SKM-1 (cell line): ENCODE results near the gene USF2.
"Not testable (repeated sequence)": the region's sequence is repeated elsewhere in the genome, so short reads cannot be mapped to it uniquely, and the experiment has no call there.

Experiments used
- DNase-seq: peaks from one replicate; lab custom pipeline; 2025; ENCODE audit not compliant: unreplicated experiment; lab: John Stamatoyannopoulos, UW

USF2 gene, protein sequence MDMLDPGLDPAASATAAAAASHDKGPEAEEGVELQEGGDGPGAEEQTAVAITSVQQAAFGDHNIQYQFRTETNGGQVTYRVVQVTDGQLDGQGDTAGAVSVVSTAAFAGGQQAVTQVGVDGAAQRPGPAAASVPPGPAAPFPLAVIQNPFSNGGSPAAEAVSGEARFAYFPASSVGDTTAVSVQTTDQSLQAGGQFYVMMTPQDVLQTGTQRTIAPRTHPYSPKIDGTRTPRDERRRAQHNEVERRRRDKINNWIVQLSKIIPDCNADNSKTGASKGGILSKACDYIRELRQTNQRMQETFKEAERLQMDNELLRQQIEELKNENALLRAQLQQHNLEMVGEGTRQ

DNA sequence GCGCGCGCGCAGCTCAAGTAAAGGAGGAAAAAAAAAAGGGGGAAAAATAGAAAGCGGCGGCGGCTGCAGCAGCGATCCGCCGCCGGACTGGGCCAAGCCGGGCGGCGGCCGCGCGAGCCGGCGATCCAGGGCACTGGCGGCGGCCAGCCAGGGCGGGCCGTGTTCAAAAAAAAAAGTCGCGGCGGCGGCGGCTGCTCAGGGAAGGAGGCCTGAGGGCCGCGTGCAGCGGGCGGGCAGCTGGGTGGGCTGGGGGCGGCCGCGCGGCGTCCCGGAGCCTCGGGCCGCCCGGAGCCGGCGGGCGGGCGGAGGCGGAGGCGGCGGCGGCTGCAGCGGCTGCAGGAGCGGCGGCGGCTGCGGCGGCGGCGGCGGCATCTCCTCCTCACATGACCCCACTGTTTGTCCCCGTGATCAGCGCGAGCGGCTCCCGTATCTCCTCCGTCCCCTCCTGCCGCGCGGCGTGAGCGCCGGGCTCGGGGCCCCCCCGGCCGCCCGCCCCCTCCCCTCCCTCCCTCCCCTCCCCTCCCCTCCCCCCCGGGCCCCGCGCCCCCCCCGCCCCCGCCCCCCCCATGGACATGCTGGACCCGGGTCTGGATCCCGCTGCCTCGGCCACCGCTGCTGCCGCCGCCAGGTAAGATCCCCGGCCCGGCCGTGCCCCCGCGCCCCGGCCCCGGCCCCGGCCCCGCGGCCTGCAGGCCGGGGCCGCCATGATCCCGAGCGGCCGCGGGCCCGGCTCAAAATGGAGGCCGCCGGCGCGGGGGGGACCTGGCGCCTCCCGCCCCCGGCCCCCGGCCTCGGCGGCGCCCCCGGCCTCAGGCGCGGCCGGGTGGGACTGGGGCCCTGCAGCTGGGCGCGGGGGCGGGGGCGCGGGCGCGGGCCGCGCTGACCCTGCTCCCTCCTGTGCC is at the start of gene USF2:
TSS of gene USF2 (plus strand) at position 427 of the 902 bp plus-strand sequence. CDS start at position 567, 140 bp downstream.
- DNase-seq = no peak

DNA sequence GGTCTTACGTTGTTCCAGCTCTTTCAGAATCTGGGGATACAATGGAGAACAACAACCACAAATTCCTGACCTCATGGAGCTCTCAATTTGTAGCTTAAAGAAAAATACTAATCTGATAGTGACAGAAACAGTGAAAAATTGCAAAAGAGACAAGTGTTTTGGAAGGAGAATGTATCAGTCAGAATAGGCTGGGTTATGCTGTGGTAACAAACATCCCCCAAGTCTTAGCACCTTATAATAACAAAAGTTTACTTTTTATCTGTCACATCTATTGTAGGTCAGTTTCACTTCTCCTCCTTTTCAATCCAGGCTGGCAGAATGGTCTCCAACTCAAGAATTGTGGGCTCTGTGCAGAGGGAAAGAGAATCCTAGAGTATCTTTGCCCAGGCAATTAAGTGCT is 49.8 kb upstream of the USF2 start:
- DNase-seq = no peak

DNA sequence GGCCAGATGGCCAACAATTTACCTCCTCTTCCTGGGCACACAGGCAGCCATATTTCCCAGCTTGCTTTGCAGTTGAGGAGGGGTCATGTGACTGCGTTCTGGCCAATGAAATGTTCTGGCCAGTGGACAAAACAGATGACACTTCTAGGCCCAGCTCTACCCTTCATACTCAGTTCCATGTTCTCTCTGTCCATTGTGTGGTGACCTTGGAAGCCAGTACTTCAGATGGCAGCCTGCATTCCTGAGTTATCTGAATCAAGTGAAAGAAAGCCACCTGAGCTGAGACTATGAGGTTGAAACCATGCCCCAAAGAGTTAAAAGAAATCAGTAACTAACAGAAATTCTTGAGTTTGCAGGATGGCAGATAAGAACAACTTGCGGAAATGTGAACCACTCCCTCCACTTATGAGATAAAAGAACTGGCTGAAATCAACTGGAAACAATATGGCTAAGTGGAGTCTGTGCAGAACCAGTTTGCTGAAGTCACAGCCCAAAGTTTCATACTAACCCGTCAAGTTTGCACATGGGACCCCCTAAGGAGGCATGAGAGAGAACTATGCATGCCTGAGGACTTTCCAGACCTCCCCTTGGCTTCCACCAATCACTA is 48.3 kb upstream of the USF2 start:
- DNase-seq = no peak

DNA sequence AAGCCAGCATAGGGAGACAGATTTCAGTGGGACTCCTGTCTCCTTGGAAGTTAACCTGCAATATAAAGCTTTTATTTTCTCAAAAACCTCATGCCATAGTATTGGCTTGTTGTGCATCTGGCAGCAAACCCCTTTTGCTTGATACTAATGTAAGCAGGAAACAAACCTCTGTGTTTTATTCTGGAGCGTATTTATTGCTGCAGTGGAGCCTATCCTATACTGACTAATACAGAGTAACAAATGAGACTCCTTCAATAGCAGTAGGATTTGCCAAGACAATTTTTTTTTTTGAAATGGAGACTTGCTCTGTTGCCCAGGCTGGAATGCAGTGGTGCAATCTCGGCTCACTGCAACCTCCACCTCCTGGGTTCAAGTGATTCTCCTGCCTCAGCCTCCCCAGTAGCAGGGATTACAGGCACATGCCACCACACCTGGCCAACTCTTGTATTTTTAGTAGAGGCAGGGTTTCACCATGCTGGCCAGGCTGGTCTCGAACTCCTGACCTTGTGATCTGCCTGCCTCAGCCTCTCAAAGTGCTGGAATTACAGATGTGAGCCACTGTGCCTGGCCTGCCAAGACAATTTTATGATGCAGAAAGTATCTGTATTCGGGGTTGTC is 47.7 kb upstream of the USF2 start:
- DNase-seq = not testable (repeated sequence)

DNA sequence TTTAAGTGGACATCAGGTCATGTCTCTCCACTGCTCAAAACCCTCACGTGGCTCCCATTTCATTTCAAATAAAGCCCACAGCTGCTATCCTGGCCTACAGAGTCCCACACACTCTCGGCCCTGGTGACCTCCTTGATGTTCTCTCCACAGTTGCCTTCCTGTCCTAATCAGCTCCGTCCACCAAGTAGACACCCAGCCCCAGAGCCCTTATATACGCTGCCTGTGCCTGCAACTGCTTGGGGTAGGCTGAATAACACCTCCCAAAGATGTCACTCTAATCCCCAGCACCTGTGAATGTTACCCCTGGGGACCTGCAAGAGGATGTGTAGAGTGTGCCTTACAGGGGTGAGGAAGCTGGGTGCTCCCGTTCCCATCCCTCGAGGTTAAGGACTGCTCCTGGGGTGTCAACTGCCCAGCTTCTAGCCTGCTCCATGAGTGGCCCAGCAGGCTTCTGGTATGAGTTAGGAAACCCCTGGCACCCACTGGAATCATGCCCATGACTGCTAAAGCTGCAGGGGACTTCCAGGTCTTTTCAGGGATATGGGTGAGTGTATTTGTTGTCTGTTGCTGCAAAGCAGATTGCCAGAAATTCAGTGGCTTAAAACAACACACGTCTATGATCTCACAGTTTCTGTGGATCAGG is 46.3 kb upstream of the USF2 start:
- DNase-seq = no peak

DNA sequence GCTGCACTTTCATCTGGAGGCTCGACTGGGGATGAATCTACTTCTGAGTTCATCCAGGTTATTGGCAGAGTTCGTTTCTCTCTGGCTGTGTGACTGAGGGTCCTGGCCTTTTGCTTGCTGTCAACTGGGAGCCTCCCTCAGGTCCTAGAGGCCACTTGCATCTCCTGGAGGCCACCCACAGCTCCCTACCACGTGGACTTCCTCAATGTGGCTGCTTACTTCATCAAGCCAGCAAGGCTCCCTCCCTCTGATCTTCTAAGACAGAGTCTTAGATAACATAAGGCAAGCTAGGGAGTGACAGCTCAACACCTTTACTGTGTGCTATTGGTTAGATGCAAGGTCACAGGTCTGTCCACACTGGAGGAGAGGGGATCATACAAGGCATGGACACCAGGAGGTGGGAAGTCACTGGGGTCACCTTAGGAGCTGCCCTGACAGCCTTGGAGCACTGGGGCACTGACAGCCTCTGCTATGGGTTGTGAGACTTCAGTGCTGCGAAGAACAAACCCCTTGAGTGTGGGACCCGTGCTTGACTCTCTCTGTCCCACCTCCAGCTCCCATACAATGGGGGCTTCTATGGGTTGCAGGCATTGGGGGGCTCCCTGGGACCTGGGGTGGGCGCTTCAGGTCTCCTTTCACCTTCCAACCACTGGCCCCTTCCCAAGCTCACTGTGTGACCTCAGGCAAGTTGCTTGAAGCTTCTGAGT is 45.5 kb upstream of the USF2 start:
- DNase-seq = no peak

DNA sequence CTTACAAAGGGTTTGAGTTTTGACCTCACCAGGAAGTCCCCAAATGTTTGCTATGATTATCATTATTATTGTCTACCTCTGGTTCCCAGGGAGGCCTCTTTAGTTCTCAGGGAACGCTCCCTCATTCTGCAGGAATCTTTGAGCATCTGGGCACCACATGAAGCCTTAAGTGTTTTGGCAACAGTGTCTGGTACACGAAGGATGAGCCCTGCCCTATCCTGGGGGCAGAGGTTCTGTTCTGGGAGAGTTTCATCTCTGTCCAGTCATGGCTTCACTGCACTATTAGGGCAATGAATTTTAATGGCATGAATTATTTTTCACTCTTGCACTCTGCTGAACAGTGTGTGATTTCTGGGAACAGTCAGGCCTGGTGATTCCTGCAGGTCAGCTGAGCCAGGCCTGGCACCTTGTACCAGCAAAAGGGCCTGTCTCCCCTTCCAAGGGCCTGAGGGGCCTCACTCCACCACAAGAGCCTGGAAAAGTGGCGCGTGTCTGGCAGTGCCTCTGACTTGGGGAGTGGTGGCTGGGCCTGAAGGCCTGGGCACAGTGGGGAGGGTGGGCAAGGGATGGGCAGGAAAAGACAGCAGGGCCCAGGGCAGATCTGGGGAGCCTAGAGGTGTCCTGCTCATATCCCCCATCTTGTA is 44.8 kb upstream of the USF2 start:
- DNase-seq = no peak

DNA sequence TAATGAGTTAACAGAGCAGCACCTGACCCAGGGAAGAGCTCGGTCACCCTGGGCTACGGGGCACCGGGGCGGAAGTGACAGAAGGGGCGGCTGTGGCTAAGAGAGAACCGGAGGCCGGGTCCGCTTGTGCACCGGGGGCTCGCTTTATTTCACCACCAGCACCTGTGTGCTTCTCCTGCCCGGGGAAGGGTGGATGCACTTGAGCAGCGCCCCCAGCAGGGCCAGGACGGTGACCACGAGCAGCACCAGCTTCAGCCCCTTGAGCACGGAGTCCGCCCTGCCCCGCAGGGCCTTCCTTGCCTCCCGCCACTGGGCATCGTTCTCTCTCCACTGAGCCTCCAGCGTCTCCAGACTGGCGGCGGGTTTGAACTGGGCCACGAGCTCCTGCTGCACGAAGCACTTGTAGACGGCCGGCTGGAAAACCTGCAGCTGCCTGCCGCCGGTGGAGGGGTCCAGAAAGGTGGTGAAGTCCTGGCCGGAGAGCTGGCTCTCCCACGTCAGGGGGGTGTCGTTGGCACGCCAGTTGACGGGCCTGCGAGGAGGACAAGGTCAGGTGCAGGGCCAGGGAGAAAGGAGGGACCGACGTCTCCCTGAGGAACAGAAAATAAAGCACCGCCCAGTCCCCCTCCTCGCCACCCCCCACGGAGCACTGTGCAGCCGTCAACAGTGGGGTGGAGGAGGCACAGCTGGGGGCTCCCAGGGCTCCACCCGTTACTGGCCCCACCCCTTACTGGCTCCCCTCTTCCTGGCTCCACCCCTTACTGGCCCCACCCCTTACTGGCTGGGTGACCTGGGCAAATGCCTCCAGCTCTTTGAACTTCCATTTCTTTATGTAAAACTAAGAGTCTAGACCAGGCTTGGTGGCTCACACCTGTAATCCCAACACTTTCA is 43.8 kb upstream of the USF2 start:
- DNase-seq = no peak

DNA sequence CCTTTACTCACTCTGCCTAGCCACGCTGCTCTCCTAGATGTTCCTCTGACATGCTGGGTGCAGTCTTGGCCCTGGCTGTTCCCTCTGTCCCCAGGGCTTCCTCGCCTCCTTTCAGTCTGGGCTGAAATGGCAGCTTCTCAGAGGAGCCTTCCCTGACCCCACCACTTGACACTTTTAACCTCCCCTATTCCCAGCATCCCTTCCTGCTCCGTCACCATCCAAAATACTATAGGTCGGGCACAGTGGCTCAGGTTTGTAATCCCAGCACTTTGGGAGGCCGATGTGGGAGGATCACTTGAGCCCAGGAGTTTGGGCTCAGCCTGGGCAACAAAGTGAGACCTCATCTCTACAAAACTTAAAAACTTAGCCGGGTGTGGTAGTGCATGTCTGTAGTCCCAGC is 42.8 kb upstream of the USF2 start:
- DNase-seq = no peak

DNA sequence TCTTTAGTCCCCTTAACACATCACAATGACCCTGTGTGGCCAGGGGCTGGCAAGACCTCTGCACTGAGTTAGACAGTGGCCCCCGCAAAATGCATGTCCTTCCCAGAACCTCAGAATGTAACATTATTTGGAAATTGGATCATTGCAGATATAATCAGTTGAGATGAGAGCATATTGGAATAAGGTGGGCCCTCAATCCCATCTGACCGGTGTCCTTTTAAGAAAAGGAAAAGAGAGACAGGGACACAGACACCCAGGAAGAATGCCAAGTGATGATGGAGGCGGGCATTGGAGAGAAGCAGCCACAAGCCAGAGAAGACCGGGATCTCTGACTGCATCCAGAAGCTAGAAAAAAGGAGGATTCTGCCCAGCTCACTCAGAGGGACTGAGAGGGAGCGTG is 42.0 kb upstream of the USF2 start:
- no peak for DNase-seq

DNA sequence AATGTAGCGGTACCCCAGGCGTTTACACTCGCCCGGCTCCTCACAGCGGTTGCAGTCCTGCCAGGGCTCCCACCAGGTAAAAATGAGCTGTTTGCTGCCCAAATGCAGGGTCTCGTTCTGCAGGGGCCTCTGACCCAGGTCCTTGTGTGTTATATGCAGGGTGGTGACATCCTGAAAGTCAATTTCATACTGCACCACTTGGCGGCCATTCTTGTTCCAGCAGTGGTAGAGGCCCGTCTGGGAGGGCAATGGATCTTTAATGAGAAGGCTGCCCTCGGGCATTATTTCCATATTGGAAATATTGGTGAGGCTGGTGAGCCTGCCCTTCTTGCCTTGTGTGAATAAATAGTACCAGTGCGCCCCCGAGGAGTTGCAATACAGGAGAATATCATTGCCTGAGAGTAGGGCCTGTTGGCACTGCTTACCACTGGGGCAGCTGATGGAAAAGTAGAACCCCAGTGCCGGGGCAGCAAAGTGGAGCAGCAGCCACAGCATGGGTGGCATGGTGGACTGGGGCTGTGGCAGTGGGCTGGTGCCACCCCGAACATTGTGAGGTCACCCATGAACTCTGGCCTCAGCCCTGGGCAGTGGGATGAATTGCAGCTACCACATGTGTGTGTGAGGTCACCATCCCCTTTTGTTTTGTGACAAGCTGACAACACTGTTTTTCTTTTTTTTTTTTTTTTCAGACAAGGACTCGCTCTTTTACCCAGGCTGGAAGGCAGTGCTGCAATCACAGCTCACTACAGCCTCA is 40.4 kb upstream of the USF2 start, which contains the start of gene FAM187B:
TSS of gene FAM187B (minus strand) at position 563 of the 754 bp plus-strand sequence. CDS start at position 504, 59 bp downstream.
- no peak for DNase-seq

DNA sequence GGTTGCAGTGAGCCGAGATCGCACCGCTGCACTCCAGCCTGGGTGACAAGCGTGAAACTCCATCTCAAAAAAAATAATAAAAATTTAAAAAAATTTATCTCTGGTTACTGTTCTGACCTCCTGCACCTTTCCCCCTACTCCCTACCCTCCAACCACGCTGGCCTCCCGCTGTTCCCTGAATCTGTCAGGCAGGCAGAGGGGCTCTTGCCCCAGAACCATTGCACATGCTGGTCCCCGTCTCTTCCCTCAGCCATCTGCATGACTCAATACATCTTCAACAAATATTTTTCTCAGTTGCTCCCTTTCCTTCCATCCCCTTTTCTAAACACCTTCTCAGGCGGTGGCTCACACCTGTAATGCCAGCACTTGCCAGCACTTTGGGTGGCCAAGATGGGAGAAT is 39.2 kb upstream of the USF2 start:
- DNase-seq = no peak

DNA sequence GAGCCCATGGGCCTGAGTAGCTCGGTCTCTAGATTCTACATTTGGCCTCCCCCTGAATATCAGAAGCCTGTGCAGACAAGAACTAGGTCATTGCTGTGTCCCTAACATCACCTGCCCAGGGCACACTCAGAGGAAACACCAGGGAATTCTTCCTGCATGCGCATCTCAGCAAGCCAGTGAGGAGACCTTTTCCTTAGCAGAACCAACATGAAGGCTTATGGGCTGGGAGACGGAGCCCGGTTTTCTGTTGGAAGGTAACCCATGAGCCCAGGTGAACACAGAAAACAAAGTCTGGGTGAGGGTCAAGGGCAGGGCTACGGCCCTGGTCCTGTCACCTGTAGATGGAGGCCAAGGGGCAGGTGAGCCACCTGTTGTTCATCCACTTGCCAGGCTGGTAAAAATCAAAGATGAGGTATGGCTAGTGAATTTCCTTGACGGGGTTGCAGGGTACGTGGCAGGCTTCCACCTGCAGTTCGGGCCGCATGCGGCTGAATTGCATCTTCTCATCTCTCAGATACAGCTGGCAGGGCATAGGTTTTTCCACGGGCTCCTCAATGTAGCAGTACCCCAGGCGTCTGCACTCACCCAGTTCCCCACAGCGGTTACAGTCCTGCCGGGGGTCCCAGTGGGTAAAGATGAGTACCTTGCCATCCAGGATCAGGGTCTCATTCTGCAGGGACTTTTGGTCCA is 36.7 kb upstream of the USF2 start:
- DNase-seq = no peak

DNA sequence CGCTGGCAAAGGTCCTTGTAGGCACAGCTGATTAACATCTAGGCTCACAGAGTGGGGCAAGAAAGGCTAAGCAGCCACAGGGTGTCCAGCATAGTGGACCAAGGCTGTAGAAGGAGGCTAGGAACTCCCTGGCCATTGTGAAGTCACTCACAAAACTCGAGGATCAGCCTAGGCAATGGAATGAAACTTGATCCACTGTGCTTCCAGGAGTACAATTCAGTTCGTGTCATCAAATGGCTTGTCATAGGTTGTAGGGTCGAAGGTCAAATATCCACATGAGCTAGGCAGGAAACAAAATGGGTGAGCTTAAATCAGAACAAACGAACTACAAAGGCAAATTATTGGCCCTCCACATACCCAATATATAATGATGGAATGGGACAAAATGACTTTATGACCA is 35.9 kb upstream of the USF2 start:
- no peak for DNase-seq

DNA sequence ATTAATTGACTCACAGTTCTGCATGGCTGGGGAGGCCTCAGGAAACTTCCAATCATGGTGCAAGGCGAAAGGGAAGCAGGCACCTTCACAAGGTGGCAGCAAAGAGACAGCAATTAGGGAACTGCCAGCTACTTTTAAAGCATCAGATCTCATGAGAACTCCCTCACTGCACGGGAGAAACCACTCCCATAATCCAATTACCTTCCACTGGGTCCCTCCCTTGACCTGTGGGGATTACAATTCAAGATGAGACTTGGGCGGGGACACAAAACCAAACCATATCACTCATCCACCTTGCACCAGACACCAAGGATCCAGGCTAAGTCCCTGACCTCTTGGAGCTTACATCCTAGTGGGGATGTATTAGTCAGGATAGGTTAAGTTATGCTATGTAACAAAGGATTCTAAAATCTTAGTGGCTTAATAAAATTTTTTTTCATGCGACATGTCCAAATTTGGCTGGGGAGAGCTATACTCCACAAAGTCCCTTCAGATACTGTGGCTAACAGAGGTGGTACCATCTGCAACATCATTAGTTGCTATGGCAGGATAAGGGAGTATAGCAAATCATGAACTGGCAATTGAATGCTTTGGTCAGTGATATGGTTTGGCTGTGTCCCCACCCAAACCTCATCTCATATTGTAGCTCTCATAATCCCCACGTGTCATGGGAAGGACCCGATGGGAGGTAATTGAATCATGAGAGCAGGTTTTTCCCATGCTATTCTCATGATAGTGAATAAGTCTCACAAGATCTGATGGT is 31.9 kb upstream of the USF2 start:
- DNase-seq = no peak

DNA sequence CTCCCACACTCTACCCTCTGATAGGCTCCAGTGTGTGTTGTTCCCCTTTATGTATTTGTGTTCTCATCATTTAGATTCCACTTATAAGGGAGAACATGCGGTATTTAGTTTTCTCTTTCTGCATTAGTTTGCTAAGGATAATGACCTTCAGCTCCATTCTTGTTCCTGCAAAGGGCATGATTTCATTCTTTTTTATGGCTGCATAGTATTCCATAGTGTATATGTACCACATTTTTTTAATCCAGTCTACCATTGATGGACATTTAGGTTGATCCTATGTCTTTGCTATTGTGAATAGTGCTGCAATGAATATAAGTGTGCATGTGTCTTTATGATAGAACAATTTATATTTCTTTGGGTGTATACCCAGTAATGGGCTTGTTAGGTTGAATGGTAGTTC is 29.2 kb upstream of the USF2 start:
- DNase-seq = not testable (repeated sequence)

DNA sequence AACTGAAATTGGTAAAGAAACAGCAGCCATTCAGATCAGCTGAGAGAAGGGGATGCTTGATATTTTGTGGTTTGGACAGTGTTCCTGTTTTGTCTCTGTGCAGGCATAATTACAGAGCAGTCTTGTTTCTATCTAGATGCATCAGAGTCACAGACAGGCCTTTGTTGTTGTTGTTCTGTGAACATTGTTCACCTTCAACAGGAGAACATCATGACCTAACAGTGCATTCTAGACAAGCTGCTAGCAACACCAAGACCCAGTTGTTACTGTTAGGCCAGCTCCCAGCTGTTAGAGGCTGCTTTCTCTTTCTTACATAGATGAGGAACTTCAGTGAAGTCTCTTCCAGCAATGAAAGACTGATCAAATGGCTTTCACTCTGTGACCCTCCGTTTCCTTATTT is 28.4 kb upstream of the USF2 start:
- no peak for DNase-seq
